Liver (tissue), 9 donors: ENCODE data around the gene SEMA3E. TPM values are rescaled to one million over a fixed set of nuclear protein-coding genes. Genes with fewer than 3 reads are reported as not detected.

Experiments
- DNase-seq: peaks from one replicate; pipeline ENCODE4 v3.0.0-alpha.2; 2017; ENCODE audit warnings: low spot score
- H3K27ac ChIP-seq, 2 donors: one replicate each; pipeline ENCODE4 v1.7.0; 2013; ENCODE audit warnings: inconsistent platforms in 2 of 2, low read length in 2 of 2, control low read depth in 1 of 2, low read depth in 1 of 2, mild to moderate bottlenecking in 1 of 2
- H3K27me3 ChIP-seq, 4 donors: one replicate each; pipeline versions ENCODE4 v1.6.1 to v1.7.0; 2013; ENCODE audit warnings: low read length in 3 of 4, inconsistent platforms in 1 of 4, mild to moderate bottlenecking in 1 of 4, moderate library complexity in 1 of 4; ENCODE audit not compliant: control insufficient read depth in 4 of 4, insufficient read depth in 4 of 4
- H3K36me3 ChIP-seq, 4 donors: one replicate each; pipeline versions ENCODE4 v1.6.1 to v1.7.0; 2013; ENCODE audit warnings: low read length in 3 of 4, mild to moderate bottlenecking in 3 of 4, low read depth in 1 of 4, moderate library complexity in 1 of 4; ENCODE audit not compliant: control insufficient read depth in 4 of 4, insufficient read depth in 3 of 4
- H3K4me1 ChIP-seq, 4 donors: one replicate each; pipeline versions ENCODE4 v1.6.1 to v1.7.0; 2013; ENCODE audit warnings: low read length in 3 of 4, mild to moderate bottlenecking in 3 of 4, moderate library complexity in 1 of 4; ENCODE audit not compliant: control insufficient read depth in 4 of 4, insufficient read depth in 4 of 4
- H3K4me3 ChIP-seq, 3 donors: one replicate each; pipeline versions ENCODE4 v1.6.1 to v1.7.0; 2013; ENCODE audit warnings: low read length in 3 of 3, control low read depth in 1 of 3, low read depth in 1 of 3, mild to moderate bottlenecking in 1 of 3
- H3K9ac ChIP-seq, 2 donors: one replicate each; pipeline ENCODE4 v1.7.0; 2013; ENCODE audit warnings: low read length in 2 of 2, mild to moderate bottlenecking in 2 of 2, moderate library complexity in 2 of 2, control low read depth in 1 of 2, low read depth in 1 of 2
- H3K9me3 ChIP-seq, 4 donors: one replicate each; pipeline versions ENCODE4 v1.6.1 to v1.7.0; 2013; ENCODE audit warnings: low read length in 3 of 4; ENCODE audit not compliant: control insufficient read depth in 4 of 4
- ATF3 ChIP-seq: IDR thresholded peaks from 2 replicates; pipeline ENCODE4 v1.6.1; 2016; ENCODE audit warnings: antibody characterized with exemption
- CTCF ChIP-seq: fragments of 150-350 bp; IDR thresholded peaks from 2 replicates; pipeline ENCODE4 v1.5.1; 2017; ENCODE audit warnings: improper control_type of control experiment, low read depth, low read length; ENCODE audit not compliant: missing input control
- EGR1 ChIP-seq, 2 donors: IDR thresholded peaks; 2 replicates each; pipeline ENCODE4 v1.6.1; 2016 to 2018; ENCODE audit warnings: antibody characterized with exemption in 2 of 2, low read depth in 2 of 2
- FOXA1 ChIP-seq: IDR thresholded peaks from 2 replicates; pipeline ENCODE4 v1.6.1; 2016; ENCODE audit warnings: antibody characterized with exemption
- FOXA2 ChIP-seq: IDR thresholded peaks from 2 replicates; pipeline ENCODE4 v1.6.1; 2016; ENCODE audit warnings: antibody characterized with exemption
- GABPA ChIP-seq, 2 donors: IDR thresholded peaks in 1 of 2; conservative IDR thresholded peaks in 1 of 2; 2 replicates each; pipeline ENCODE4 v1.6.1; 2016; ENCODE audit warnings: antibody characterized with exemption in 2 of 2, mild to moderate bottlenecking in 1 of 2, moderate library complexity in 1 of 2
- HNF4A ChIP-seq, 2 donors: conservative IDR thresholded peaks; 2 replicates each; pipeline ENCODE4 v1.6.1; 2016; ENCODE audit warnings: antibody characterized with exemption in 2 of 2, mild to moderate bottlenecking in 2 of 2
- HNF4G ChIP-seq: IDR thresholded peaks from 2 replicates; pipeline ENCODE4 v1.6.1; 2016; ENCODE audit warnings: antibody characterized with exemption
- JUND ChIP-seq, 2 donors: IDR thresholded peaks; 2 replicates each; pipeline ENCODE4 v1.6.1; 2016; ENCODE audit warnings: antibody characterized with exemption in 2 of 2
- MAX ChIP-seq: IDR thresholded peaks from 2 replicates; pipeline ENCODE4 v1.6.1; 2016; ENCODE audit warnings: antibody characterized with exemption
- NR2F2 ChIP-seq: IDR thresholded peaks from 2 replicates; pipeline ENCODE4 v1.6.1; 2016; ENCODE audit warnings: antibody characterized with exemption
- RAD21 ChIP-seq, 2 donors: IDR thresholded peaks; 2 replicates each; pipeline ENCODE4 v1.6.1; 2016; ENCODE audit warnings: antibody characterized with exemption in 2 of 2, mild to moderate bottlenecking in 2 of 2
- REST ChIP-seq: IDR thresholded peaks from 2 replicates; pipeline ENCODE4 v1.6.1; 2016; ENCODE audit warnings: antibody characterized with exemption, mild to moderate bottlenecking
- RXRA ChIP-seq, 2 donors: IDR thresholded peaks; 2 replicates each; pipeline ENCODE4 v1.6.1; 2017 to 2018; ENCODE audit warnings: antibody characterized with exemption in 2 of 2, mild to moderate bottlenecking in 1 of 2
- SP1 ChIP-seq: IDR thresholded peaks from 2 replicates; pipeline ENCODE4 v1.6.1; 2018; ENCODE audit warnings: antibody characterized with exemption, mild to moderate bottlenecking
- TAF1 ChIP-seq: conservative IDR thresholded peaks from 2 replicates; pipeline ENCODE4 v1.6.1; 2016; ENCODE audit warnings: antibody characterized with exemption, mild to moderate bottlenecking
- YY1 ChIP-seq: IDR thresholded peaks from 2 replicates; pipeline ENCODE4 v1.6.1; 2016; ENCODE audit warnings: antibody characterized with exemption, mild to moderate bottlenecking
- ZBTB33 ChIP-seq: IDR thresholded peaks from 2 replicates; pipeline ENCODE4 v1.6.1; 2016; ENCODE audit warnings: antibody characterized with exemption
- WGBS: extraction: QIAGEN DNeasy Blood & Tissue Kit; methylation state at CpG from one replicate; pipeline ENCODE4 v1.1.7; 2013; 5-methylcytosine and 5-hydroxymethylcytosine counted together
- polyA plus RNA-seq, 2 donors: library from polyadenylated mRNA; stranded (reverse) in 1 of 2; unstranded in 1 of 2; fragments of 200-250 nt in 1 of 2; fragments of >200 nt in 1 of 2; fragmentation: Nextera tagmentation in 1 of 2; extraction: Ambion mirVana in 1 of 2; gene quantifications; one replicate each; pipeline versions ENCODE4 v1.2.1 to v1.2.3, GENCODE V29; 2013 to 2015
- total RNA-seq, 2 donors: library from RNA; depleted of rRNA; stranded (reverse); fragments of >200 nt; gene quantifications; one replicate each; pipeline ENCODE4 v1.2.3, GENCODE V29; 2014
- donor health status: healthy.
- donor health status: healthy.
- donor health status: healthy.
- donor health status: healthy.
- donor health status: healthy.

The SEMA3E gene
- total and polyA plus RNA-seq, 4 donors, result 0.20 to 1.2 (median 0.59) TPM; not detected in 1

- H3K27ac ChIP-seq, result no peak overlapping the region
- H3K27me3 ChIP-seq, result no peaks in the 10 kb centered on the region
- H3K9me3 ChIP-seq, result no peaks in the 10 kb centered on the region
- no peak for DNase-seq
- TF ChIP-seq YY1 (no peak), REST (no peak), TAF1 (no peak), ZBTB33 (no peak), FOXA1 (no peak), HNF4A (conservative IDR thresholded peaks at IDR 0.05) (no peak), HNF4G (no peak), RAD21 (IDR thresholded peaks at IDR 0.05) (no peak), JUND (IDR thresholded peaks at IDR 0.05) (no peak), CTCF (no peak), FOXA2 (no peak), EGR1 (IDR thresholded peaks at IDR 0.05; ENCODE audit: low read depth in 2 of 2) (no peak), MAX (no peak), GABPA (IDR thresholded peaks at IDR 0.05 in 1 of 2, conservative IDR thresholded peaks at IDR 0.05 in 1 of 2) (no peak), NR2F2 (no peak), RXRA (IDR thresholded peaks at IDR 0.05) (no peak), SP1 (no peak), ATF3 (no peak)
- H3K4me1 ChIP-seq, result no peaks in the 10 kb centered on the region
- H3K4me3 ChIP-seq, result no peak overlapping the region
- H3K9ac ChIP-seq, result no peak overlapping the region
- WGBS, result 55% methylated on average over 2 of the region's 2 CpGs
- H3K36me3 ChIP-seq, result no peaks in the 10 kb centered on the region
Measured at GRCh38 chr7:83337050-83337449, 311.9 kb downstream of the SEMA3E start.
